ENCODE measurements around the gene ADSL. TPM values are rescaled to one million over a fixed set of nuclear protein-coding genes. Genes with fewer than 3 reads are reported as not detected.

The ADSL gene
- total RNA-seq: 101 and 154 TPM in 2 replicates

DNA sequence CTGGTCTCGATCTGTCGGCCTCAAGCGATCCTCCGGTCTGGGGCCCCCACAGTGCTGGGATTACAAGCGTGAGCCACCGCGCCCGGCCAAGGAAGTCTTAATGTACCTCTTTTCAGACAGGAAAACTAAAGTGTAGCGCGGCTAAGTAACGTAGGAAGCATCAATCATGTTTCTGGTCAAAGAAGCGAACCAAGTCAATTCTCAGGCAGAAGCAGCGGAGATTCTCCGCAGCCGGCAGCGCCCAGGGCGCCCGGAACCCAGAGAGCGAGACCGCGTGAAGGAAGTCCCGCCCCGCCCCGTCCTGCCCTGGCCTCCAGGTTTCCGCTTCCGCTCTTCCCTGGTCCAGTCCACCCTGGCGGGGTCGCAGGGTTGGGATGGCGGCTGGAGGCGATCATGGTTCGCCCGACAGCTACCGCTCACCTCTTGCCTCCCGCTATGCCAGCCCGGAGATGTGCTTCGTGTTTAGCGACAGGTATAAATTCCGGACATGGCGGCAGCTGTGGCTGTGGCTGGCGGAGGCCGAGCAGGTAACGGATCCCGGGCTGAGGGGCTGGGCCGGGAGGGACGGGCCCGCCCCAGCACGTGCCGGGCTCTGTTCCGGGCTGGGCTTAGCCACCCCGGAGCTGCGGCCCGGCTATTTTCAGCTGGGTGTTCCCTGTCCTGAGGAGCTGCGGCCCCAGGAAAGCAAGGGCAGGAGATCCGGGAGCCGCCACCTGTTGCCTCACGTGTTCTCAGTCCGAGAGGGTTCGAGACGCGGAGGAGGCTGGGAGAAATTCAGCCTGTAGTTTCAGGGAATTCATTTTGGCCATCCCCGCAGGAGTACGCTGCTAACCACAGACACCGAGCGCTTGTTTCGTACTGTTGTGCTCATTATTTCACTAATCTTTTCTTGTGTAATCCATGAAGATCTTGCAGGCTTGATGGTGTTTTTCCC is at the start of gene ADSL:
Gene ADSL (plus strand): TSS at position 316 of the 934 bp plus-strand sequence. CDS start 59 bp downstream, at position 375.

Other genes with a start within 250 kb of the ADSL start
- gene TNRC6B, start 168.6 kb upstream of the ADSL start, total RNA-seq: 10.8 and 20.4 TPM in 2 replicates
- 42.2 and 47.5 TPM in 2 replicates for gene SGSM3, start 24.1 kb downstream of the ADSL start, total RNA-seq

Measured in mesangial cell (primary cell).